H9 (cell line): ENCODE data around the gene CD2BP2. TPM values are rescaled to one million over a fixed set of nuclear protein-coding genes. Genes with fewer than 3 reads are reported as not detected.

Experiments
- DNase-seq: peaks from one replicate; pipeline ENCODE4 v3.0.0-alpha.2; 2017
- H2AFZ ChIP-seq: one replicate; pipeline ENCODE4 v1.6.1; 2013; ENCODE audit warnings: mild to moderate bottlenecking, low read length, control low read depth, moderate library complexity
- H2AK5ac ChIP-seq: 2 replicates; pipeline ENCODE4 v1.6.1; 2013; ENCODE audit warnings: low read length, control low read depth, mixed read lengths; ENCODE audit not compliant: insufficient read length
- H2BK120ac ChIP-seq: one replicate; pipeline ENCODE4 v1.6.1; 2013; ENCODE audit warnings: low read depth, mild to moderate bottlenecking, low read length, control low read depth, inconsistent platforms; ENCODE audit not compliant: poor library complexity, severe bottlenecking
- H2BK12ac ChIP-seq: 2 replicates; pipeline ENCODE4 v1.6.1; 2013; ENCODE audit warnings: low read length, control low read depth, mixed read lengths, low read depth; ENCODE audit not compliant: insufficient read length
- H2BK15ac ChIP-seq: 2 replicates; pipeline ENCODE4 v1.6.1; 2013; ENCODE audit warnings: low read depth, low read length, control low read depth
- H2BK20ac ChIP-seq: one replicate; pipeline ENCODE4 v1.6.1; 2013; ENCODE audit warnings: low read depth, mild to moderate bottlenecking, low read length, control low read depth, inconsistent platforms; ENCODE audit not compliant: poor library complexity, severe bottlenecking
- H2BK5ac ChIP-seq: 2 replicates; pipeline ENCODE4 v1.6.1; 2013; ENCODE audit warnings: low read length, control low read depth, mixed read lengths; ENCODE audit not compliant: insufficient read length
- H3K14ac ChIP-seq: 2 replicates; pipeline ENCODE4 v1.6.1; 2013; ENCODE audit warnings: low read length, control low read depth; ENCODE audit not compliant: insufficient read depth
- H3K18ac ChIP-seq: 2 replicates; pipeline ENCODE4 v1.6.1; 2013; ENCODE audit warnings: low read depth, mild to moderate bottlenecking, mixed read lengths, low read length, control low read depth; ENCODE audit not compliant: insufficient read length
- H3K23ac ChIP-seq: 2 replicates; pipeline ENCODE4 v1.6.1; 2013; ENCODE audit warnings: low read length, control low read depth, mixed read lengths, low read depth; ENCODE audit not compliant: insufficient read length
- H3K23me2 ChIP-seq: 2 replicates; pipeline ENCODE4 v1.6.1; 2013; ENCODE audit warnings: low read depth, mild to moderate bottlenecking, mixed read lengths, low read length, control low read depth; ENCODE audit not compliant: insufficient read length, poor library complexity, severe bottlenecking
- H3K27ac ChIP-seq: 2 replicates; pipeline ENCODE4 v1.5.1; 2013; ENCODE audit warnings: low read length, control low read depth, mixed read lengths, low read depth; ENCODE audit not compliant: insufficient read length
- H3K27me3 ChIP-seq: 2 replicates; pipeline ENCODE4 v1.6.1; 2013; ENCODE audit warnings: low read length, control low read depth, inconsistent platforms; ENCODE audit not compliant: insufficient read depth
- H3K4ac ChIP-seq: 2 replicates; pipeline ENCODE4 v1.6.1; 2013; ENCODE audit warnings: low read depth, mild to moderate bottlenecking, control low read depth, inconsistent platforms, low read length, moderate library complexity
- H3K4me1 ChIP-seq: 2 replicates; pipeline ENCODE4 v1.6.1; 2013; ENCODE audit warnings: low read length, control low read depth, inconsistent platforms; ENCODE audit not compliant: insufficient read depth
- H3K4me2 ChIP-seq: 2 replicates; pipeline ENCODE4 v1.6.1; 2013; ENCODE audit warnings: low read length, control low read depth, mixed read lengths; ENCODE audit not compliant: insufficient read length, insufficient read depth
- H3K56ac ChIP-seq: 2 replicates; pipeline ENCODE4 v1.6.1; 2013; ENCODE audit warnings: low read depth, mild to moderate bottlenecking, mixed read lengths, low read length, control low read depth; ENCODE audit not compliant: insufficient read length
- H3K79me1 ChIP-seq: 2 replicates; pipeline ENCODE4 v1.6.1; 2013; ENCODE audit warnings: low read depth, mild to moderate bottlenecking, moderate library complexity, low read length, control low read depth, inconsistent platforms; ENCODE audit not compliant: insufficient read depth, poor library complexity, severe bottlenecking
- H3K79me2 ChIP-seq: 2 replicates; pipeline ENCODE4 v1.6.1; 2013; ENCODE audit warnings: low read length, control low read depth, inconsistent platforms; ENCODE audit not compliant: insufficient read depth
- H3K9ac ChIP-seq: 2 replicates; pipeline ENCODE4 v1.6.1; 2013; ENCODE audit warnings: low read length, control low read depth, mixed read lengths; ENCODE audit not compliant: insufficient read length; ENCODE audit errors: extremely low read depth
- H3K9me3 ChIP-seq: one replicate; pipeline ENCODE4 v1.6.1; 2013; ENCODE audit warnings: low read depth, low read length, inconsistent platforms; ENCODE audit not compliant: control insufficient read depth
- H3T11ph ChIP-seq: one replicate; pipeline ENCODE4 v1.6.1; 2013; ENCODE audit warnings: mild to moderate bottlenecking, low read length, control low read depth, inconsistent platforms
- H4K20me1 ChIP-seq: one replicate; pipeline ENCODE4 v1.6.1; 2013; ENCODE audit not compliant: control insufficient read depth, insufficient read length, insufficient read depth
- H4K5ac ChIP-seq: 2 replicates; pipeline ENCODE4 v1.6.1; 2013; ENCODE audit warnings: low read depth, mild to moderate bottlenecking, mixed read lengths, low read length, control low read depth; ENCODE audit not compliant: insufficient read length
- H4K8ac ChIP-seq: replicated peaks from 2 replicates; pipeline ENCODE4 v1.6.1; 2013; ENCODE audit warnings: low read length, control low read depth, mixed read lengths, low read depth; ENCODE audit not compliant: insufficient read length
- H4K91ac ChIP-seq: 2 replicates; pipeline ENCODE4 v1.6.1; 2013; ENCODE audit warnings: low read depth, mild to moderate bottlenecking, moderate library complexity, mixed read lengths, low read length, control low read depth; ENCODE audit not compliant: insufficient read length
- H3K27ac Mint-ChIP-seq, 3 experiments: 2 replicates in 2 of 3; 3 replicates in 1 of 3; pipeline ENCODE4 v1.8.0; 2020 to 2021; ENCODE audit warnings: mixed read lengths in 3 of 3, mild to moderate bottlenecking in 1 of 3, moderate library complexity in 1 of 3
- H3K27me3 Mint-ChIP-seq: 2 replicates; pipeline ENCODE4 v1.8.0; 2021; ENCODE audit warnings: low read depth, mild to moderate bottlenecking, moderate library complexity, mixed read lengths
- H3K36me3 Mint-ChIP-seq, 3 experiments: 2 replicates in 2 of 3; 3 replicates in 1 of 3; pipeline ENCODE4 v1.8.0; 2020 to 2021; ENCODE audit warnings: low read depth in 3 of 3, mixed read lengths in 3 of 3; ENCODE audit not compliant: insufficient read depth in 1 of 3
- H3K4me1 Mint-ChIP-seq, 2 experiments: 2 replicates each; pipeline ENCODE4 v1.8.0; 2020; ENCODE audit warnings: mixed read lengths in 2 of 2
- H3K4me3 Mint-ChIP-seq, 2 experiments: 2 replicates in 1 of 2; 3 replicates in 1 of 2; pipeline ENCODE4 v1.8.0; 2020 to 2021; ENCODE audit warnings: mild to moderate bottlenecking in 2 of 2, mixed read lengths in 2 of 2, moderate library complexity in 1 of 2
- H3K9me3 Mint-ChIP-seq, 2 experiments: 2 replicates in 1 of 2; 3 replicates in 1 of 2; pipeline ENCODE4 v1.8.0; 2020; ENCODE audit warnings: mild to moderate bottlenecking in 2 of 2, mixed read lengths in 2 of 2, moderate library complexity in 1 of 2
- WGBS: extraction: QIAGEN DNeasy Blood & Tissue Kit; methylation state at CpG from one replicate; pipeline ENCODE4 v1.1.7; 2013; ENCODE audit warnings: missing lambda C conversion rate, low lambda C conversion rate, mixed read lengths; ENCODE audit not compliant: insufficient read length; ENCODE audit errors: extremely low coverage; 5-methylcytosine and 5-hydroxymethylcytosine counted together
- total RNA-seq: library from RNA; stranded (reverse); gene quantifications from 2 replicates; pipeline ENCODE4 v1.2.1, GENCODE V29; 2021
- TF ChIP-seq, protein P1 (sequence below): fragments of 200-600 bp; sonication (generic); conservative IDR thresholded peaks from 3 replicates; pipeline ENCODE4 v1.8.0; 2021; ENCODE audit warnings: antibody characterized with exemption, mild to moderate bottlenecking

The CD2BP2 gene
- total RNA-seq, 1 experiment from 2014 or later, result 90.1 TPM

- Histone ChIP-seq H3T11ph (no peak overlapping the region), H4K5ac (no peak overlapping the region), H3K4me1 (no peaks in the 10 kb centered on the region), H4K20me1 (no peaks in the 10 kb centered on the region), H3K79me1 (peaks cover 5% of the 10 kb centered on the region), H2BK120ac (no peak overlapping the region), H3K9me3 (no peaks in the 10 kb centered on the region), H2BK12ac (no peak overlapping the region), H2BK15ac (no peak overlapping the region), H4K8ac (no peak overlapping the region), H3K9ac (no peak overlapping the region), H3K79me2 (no peaks in the 10 kb centered on the region; the same call in 1 of the 2 replicates), H2BK20ac (no peak overlapping the region), H2AK5ac (no peak overlapping the region), H3K56ac (no peak overlapping the region), H3K27me3 (no peaks in the 10 kb centered on the region), H3K23ac (no peak overlapping the region), H3K23me2 (no peaks in the 10 kb centered on the region), H2BK5ac (no peak overlapping the region), H3K18ac (no peak overlapping the region), H4K91ac (no peak overlapping the region), H2AFZ (no peak overlapping the region), H3K4ac (no peak overlapping the region), H3K14ac (no peak overlapping the region), H3K27ac (no peak overlapping the region), H3K4me2 (no peak overlapping the region)
- no peak for DNase-seq
- H3K27me3 Mint-ChIP-seq, result no peaks in the 10 kb centered on the region; the same call in 1 of the 2 replicates
- WGBS, result no CpG with 5 or more reads among the region's 7 CpGs
- H3K9me3 Mint-ChIP-seq, result no peaks in the 10 kb centered on the region
- TF ChIP-seq, protein P1, sequence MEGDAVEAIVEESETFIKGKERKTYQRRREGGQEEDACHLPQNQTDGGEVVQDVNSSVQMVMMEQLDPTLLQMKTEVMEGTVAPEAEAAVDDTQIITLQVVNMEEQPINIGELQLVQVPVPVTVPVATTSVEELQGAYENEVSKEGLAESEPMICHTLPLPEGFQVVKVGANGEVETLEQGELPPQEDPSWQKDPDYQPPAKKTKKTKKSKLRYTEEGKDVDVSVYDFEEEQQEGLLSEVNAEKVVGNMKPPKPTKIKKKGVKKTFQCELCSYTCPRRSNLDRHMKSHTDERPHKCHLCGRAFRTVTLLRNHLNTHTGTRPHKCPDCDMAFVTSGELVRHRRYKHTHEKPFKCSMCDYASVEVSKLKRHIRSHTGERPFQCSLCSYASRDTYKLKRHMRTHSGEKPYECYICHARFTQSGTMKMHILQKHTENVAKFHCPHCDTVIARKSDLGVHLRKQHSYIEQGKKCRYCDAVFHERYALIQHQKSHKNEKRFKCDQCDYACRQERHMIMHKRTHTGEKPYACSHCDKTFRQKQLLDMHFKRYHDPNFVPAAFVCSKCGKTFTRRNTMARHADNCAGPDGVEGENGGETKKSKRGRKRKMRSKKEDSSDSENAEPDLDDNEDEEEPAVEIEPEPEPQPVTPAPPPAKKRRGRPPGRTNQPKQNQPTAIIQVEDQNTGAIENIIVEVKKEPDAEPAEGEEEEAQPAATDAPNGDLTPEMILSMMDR, result no peak
- H3K4me3 Mint-ChIP-seq, result no peak overlapping the region
- H3K4me1 Mint-ChIP-seq, result peaks cover 0 to 2% of the 10 kb centered on the region in 2 experiments; a peak in 2 of 4 replicates
- peaks cover 20 to 46% (median 40%) of the 10 kb centered on the region in 3 experiments; a peak in 6 of 7 replicates for H3K36me3 Mint-ChIP-seq
- peak overlapping the region in 1 of 3 experiments; percentile 38; a peak in 3 of 7 replicates for H3K27ac Mint-ChIP-seq
Measured at GRCh38 chr16:30348929-30349328, 6.2 kb downstream of the CD2BP2 start.
